ENCODE data around the gene SRSF3.

The SRSF3 gene

GRCh38 chr6:36550473-36551000 is 43.6 kb upstream of the SRSF3 start:
- Histone ChIP-seq H3F3A (ENCODE audit: insufficient read depth) (peaks cover 7% of the 10 kb centered on the region; the same call in 1 of the 2 replicates), H3K9ac (ENCODE audit: low read length) (no peak overlapping the region), H3K27ac (ENCODE audit: low read depth, low read length) (no peak overlapping the region), H3K9me2 (replicated peaks; ENCODE audit: insufficient read depth, low read length) (no peaks in the 10 kb centered on the region), H3K36me3 (ENCODE audit: low read length) (no peaks in the 10 kb centered on the region), H3K4me3 (ENCODE audit: insufficient read depth, low read length, poor library complexity, severe bottlenecking) (no peak overlapping the region), H3K4me2 (ENCODE audit: low read depth, low read length, poor library complexity, severe bottlenecking) (no peak overlapping the region), H3K79me2 (ENCODE audit: insufficient read depth, low read length) (peaks cover 16% of the 10 kb centered on the region), H3K27me3 (ENCODE audit: low read length) (no peaks in the 10 kb centered on the region), H2AFZ (ENCODE audit: low read depth, low read length, severe bottlenecking) (no peak overlapping the region), H3K9me3 (ENCODE audit: insufficient read depth, low read length) (no peaks in the 10 kb centered on the region), H4K20me1 (ENCODE audit: low read depth, low read length) (no peaks in the 10 kb centered on the region)
- TF ChIP-seq EZH2phosphoT487 (conservative IDR thresholded peaks at IDR 0.05; ENCODE audit: low read length) (no peak), CTCF (IDR thresholded peaks at IDR 0.05; ENCODE audit: insufficient read depth, low read length, poor library complexity, severe bottlenecking) (no peak)

- Histone ChIP-seq H3K9me2 (replicated peaks; ENCODE audit: insufficient read depth, low read length) (no peaks in the 10 kb centered on the region), H3F3A (ENCODE audit: insufficient read depth) (no peaks in the 10 kb centered on the region; the same call in 1 of the 2 replicates), H3K79me2 (ENCODE audit: insufficient read depth, low read length) (no peaks in the 10 kb centered on the region), H3K36me3 (ENCODE audit: low read length) (no peaks in the 10 kb centered on the region), H2AFZ (ENCODE audit: low read depth, low read length, severe bottlenecking) (no peak overlapping the region), H4K20me1 (ENCODE audit: low read depth, low read length) (no peaks in the 10 kb centered on the region), H3K9me3 (ENCODE audit: insufficient read depth, low read length) (no peaks in the 10 kb centered on the region), H3K9ac (ENCODE audit: low read length) (no peak overlapping the region), H3K4me2 (ENCODE audit: low read depth, low read length, poor library complexity, severe bottlenecking) (no peak overlapping the region), H3K27ac (ENCODE audit: low read depth, low read length) (no peak overlapping the region), H3K4me3 (ENCODE audit: insufficient read depth, low read length, poor library complexity, severe bottlenecking) (no peak overlapping the region), H3K27me3 (ENCODE audit: low read length) (0 out of 2 replicates have a peak, but pooled peaks cover 3% of the 10 kb centered on the region)
- TF ChIP-seq EZH2phosphoT487 (conservative IDR thresholded peaks at IDR 0.05; ENCODE audit: low read length) (no peak), CTCF (IDR thresholded peaks at IDR 0.05; ENCODE audit: insufficient read depth, low read length, poor library complexity, severe bottlenecking) (no peak)
These were observed 38.4 kb upstream of the SRSF3 start for GRCh38 chr6:36555750-36556252.

GRCh38 chr6:36556281-36556680 is 37.9 kb upstream of the SRSF3 start:
- no peak for TF ChIP-seq EZH2phosphoT487 (conservative IDR thresholded peaks at IDR 0.05; ENCODE audit: low read length)
- no peak for TF ChIP-seq CTCF (IDR thresholded peaks at IDR 0.05; ENCODE audit: insufficient read depth, low read length, poor library complexity, severe bottlenecking)
- no peaks in the 10 kb centered on the region for H3K79me2 ChIP-seq (ENCODE audit: insufficient read depth, low read length)
- H3K4me3 ChIP-seq (ENCODE audit: insufficient read depth, low read length, poor library complexity, severe bottlenecking) = no peak overlapping the region
- H3K9me3 ChIP-seq (ENCODE audit: insufficient read depth, low read length) = no peaks in the 10 kb centered on the region
- no peaks in the 10 kb centered on the region for H3K36me3 ChIP-seq (ENCODE audit: low read length)
- H3K4me2 ChIP-seq (ENCODE audit: low read depth, low read length, poor library complexity, severe bottlenecking) = no peak overlapping the region
- no peaks in the 10 kb centered on the region for H4K20me1 ChIP-seq (ENCODE audit: low read depth, low read length)
- H3K9me2 ChIP-seq (replicated peaks; ENCODE audit: insufficient read depth, low read length) = no peaks in the 10 kb centered on the region
- H3F3A ChIP-seq (ENCODE audit: insufficient read depth) = no peaks in the 10 kb centered on the region; the same call in 1 of the 2 replicates
- no peak overlapping the region for H2AFZ ChIP-seq (ENCODE audit: low read depth, low read length, severe bottlenecking)
- H3K27ac ChIP-seq (ENCODE audit: low read depth, low read length) = no peak overlapping the region
- H3K27me3 ChIP-seq (ENCODE audit: low read length) = 0 out of 2 replicates have a peak, but pooled peaks cover 3% of the 10 kb centered on the region
- H3K9ac ChIP-seq (ENCODE audit: low read length) = no peak overlapping the region

Measured in SU-DHL-6 (cell line).